ENCODE measurements around the gene BMAL1.

The BMAL1 gene

DNA sequence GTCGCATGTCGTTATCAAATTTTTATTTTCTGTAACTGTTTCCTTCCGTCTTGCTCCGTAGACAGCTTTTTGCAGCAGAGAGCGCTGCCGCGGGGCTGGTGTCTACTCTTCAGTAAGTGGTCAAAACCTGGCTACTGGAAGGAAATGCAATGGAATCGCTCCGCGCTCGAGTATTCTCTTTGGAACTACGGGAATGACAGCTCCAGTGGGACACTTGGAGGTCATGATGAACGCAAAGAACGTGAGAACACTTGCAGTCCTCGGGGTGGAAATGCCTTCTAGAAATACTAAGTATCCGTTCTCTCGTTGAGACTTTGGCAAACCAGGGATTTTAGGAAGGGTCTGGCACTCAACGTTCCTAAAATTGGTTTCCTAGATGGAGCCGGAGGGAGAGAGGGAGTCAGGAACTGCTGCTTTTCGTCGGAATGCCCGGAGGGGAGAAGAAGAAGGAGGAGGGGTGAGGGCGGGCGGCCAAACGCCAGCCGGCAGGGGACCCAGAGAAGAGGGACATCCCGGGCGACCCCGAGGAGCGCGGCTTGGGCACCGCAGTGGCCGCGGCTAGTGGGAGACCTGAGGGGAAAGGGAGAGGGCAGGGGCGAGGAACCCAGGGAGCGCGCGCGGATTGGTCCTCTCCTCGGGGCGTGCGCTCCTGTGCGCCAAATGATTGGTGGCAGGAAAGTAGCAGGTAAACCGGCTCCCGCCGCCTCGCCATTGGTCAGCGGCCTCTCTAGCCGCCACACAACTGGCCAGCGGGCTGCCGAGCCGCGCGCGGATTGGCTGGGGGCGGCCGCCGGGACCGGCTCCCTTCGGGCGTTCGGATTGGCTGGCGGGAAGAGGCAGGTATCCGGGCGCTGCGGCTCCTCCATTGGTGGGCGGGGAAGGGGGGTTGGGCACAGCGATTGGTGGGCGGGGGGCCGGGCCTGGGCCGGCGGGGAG is 490 bp upstream of the BMAL1 start:
- FAIRE-seq = peak; percentile 95
- peak; percentile 96 for DNase-seq (ENCODE audit: insufficient read length, low spot score)
- TF ChIP-seq PAX5 (IDR thresholded peaks at IDR 0.05; ENCODE audit: insufficient read depth, low read length, severe bottlenecking) (no peak), TAF1 (IDR thresholded peaks at IDR 0.05; ENCODE audit: low read depth, low read length) (no peak), SPI1 (IDR thresholded peaks at IDR 0.05; ENCODE audit: low read depth, low read length) (no peak), POLR2A (IDR thresholded peaks at IDR 0.05; ENCODE audit: low read depth, low read length) (no peak), POU2F2 (IDR thresholded peaks at IDR 0.05; ENCODE audit: low read depth, low read length) (no peak), POLR2AphosphoS5 (IDR thresholded peaks at IDR 0.05; ENCODE audit: low read depth, low read length) (no peak)

DNA sequence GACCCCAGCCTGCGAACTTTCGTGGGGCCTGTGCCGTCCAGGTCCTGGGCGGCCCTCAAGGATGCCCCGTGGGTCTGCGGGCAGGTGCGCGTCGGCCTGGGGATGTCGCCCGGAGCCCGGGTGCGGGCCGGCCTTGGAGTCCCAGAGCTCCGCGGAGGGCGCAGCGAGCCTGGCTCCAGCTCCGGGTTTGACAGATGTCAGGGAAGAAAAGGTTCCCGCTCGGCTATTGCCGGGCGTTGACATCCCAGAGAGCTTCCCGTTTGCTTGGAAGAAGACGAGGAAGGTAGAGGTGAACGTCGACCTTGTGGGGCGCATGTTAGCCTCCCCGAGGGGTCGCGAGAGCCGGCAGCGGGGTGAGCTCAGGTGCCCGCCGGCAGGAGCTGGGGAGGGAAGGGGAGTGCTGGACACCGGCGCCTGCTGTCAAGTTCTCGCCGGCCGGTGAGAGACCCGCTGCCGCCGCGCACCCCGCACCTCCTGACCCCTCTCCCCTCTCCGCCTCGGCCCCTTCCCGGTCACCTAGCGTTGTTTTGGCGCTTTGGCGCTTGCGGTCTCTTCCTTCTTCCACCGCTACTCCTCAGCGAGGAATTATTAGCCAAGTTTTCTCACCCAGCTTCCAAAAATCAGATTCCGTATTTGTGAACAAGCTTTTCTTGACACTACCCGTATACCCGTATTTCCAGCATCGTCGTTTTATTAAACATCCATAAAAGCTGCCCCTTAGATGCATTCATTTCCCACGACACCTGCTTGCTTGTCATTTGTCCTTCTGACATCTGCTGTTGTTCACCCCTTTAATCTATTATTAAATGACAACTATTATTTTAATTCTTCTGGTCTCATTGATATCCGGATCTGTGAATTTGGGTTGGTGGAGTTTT is 1.3 kb downstream of the BMAL1 start:
- peak; percentile 10 for DNase-seq (ENCODE audit: insufficient read length, low spot score)
- no peak for TF ChIP-seq PAX5 (IDR thresholded peaks at IDR 0.05; ENCODE audit: insufficient read depth, low read length, severe bottlenecking)
- no peak for TF ChIP-seq POU2F2 (IDR thresholded peaks at IDR 0.05; ENCODE audit: low read depth, low read length)
- TF ChIP-seq SPI1 (IDR thresholded peaks at IDR 0.05; ENCODE audit: low read depth, low read length) = no peak
- TF ChIP-seq POLR2A (IDR thresholded peaks at IDR 0.05; ENCODE audit: low read depth, low read length) = no peak
- TF ChIP-seq TAF1 (IDR thresholded peaks at IDR 0.05; ENCODE audit: low read depth, low read length) = no peak
- TF ChIP-seq POLR2AphosphoS5 (IDR thresholded peaks at IDR 0.05; ENCODE audit: low read depth, low read length) = no peak
- no peak for FAIRE-seq

DNA sequence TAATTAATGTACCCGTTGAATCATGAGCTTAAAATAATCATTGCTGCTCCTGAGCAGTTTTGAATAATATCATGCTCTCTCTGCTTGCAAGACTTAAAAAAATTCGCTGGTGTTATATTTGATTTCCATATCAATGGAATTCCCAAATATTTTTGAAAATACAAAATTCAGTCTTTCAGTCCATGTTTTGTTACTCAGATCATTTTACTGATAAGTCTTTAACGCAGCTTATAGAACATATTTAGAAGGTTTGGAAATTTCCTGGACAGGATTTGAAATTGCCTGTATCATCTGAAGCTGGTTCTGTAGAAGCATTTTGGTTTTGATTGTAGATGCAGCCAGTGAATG is 1.9 kb downstream of the BMAL1 start:
- no peak for DNase-seq (ENCODE audit: insufficient read length, low spot score)
- no peak for FAIRE-seq

DNA sequence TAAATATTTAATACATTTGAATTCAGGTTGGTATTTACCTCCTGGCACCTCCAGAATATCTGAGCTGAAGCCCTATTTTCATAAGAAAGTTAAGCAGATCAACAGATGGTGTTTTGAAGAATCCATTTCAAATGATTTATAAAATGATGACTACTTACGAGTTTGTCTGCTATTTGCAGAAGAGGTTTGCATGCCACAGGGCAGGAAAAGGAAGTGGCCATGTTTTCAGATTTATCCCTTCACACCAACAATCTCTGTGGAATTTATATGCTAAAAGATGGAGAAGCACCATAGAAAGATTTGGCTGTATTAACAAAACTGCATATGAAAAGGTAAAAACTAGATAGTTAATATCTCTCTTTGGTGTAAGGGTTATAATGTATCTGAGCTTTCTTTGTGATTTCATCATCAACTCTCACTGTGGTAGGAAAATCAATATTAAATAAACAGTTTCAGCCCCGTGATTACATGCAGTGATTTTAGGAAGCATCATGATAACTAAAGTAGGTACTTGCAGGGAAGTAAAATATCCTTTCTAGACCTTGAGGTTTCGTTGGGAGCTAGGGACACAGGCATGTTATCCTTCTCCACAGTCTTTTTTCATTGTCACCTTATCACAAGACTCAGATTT is 2.6 kb downstream of the BMAL1 start:
- peak; percentile 29; the same call in 1 of the 2 replicates for TF ChIP-seq SPI1 (IDR thresholded peaks at IDR 0.05; ENCODE audit: low read depth, low read length)
- TF ChIP-seq PAX5 (IDR thresholded peaks at IDR 0.05; ENCODE audit: insufficient read depth, low read length, severe bottlenecking) = no peak
- DNase-seq (ENCODE audit: insufficient read length, low spot score) = no peak
- FAIRE-seq = no peak

More for the DNA sequence above, 1.9 kb downstream of the BMAL1 start:
- TF ChIP-seq POLR2AphosphoS5 (IDR thresholded peaks at IDR 0.05; ENCODE audit: low read depth, low read length) = no peak
- TF ChIP-seq SPI1 (IDR thresholded peaks at IDR 0.05; ENCODE audit: low read depth, low read length) = no peak
- no peak for TF ChIP-seq PAX5 (IDR thresholded peaks at IDR 0.05; ENCODE audit: insufficient read depth, low read length, severe bottlenecking)
- TF ChIP-seq POU2F2 (IDR thresholded peaks at IDR 0.05; ENCODE audit: low read depth, low read length) = no peak
- TF ChIP-seq POLR2A (IDR thresholded peaks at IDR 0.05; ENCODE audit: low read depth, low read length) = no peak
- no peak for TF ChIP-seq TAF1 (IDR thresholded peaks at IDR 0.05; ENCODE audit: low read depth, low read length)

- FAIRE-seq (no peak), DNase-seq (ENCODE audit: insufficient read length, low spot score) (no peak)
- no peak for TF ChIP-seq POLR2AphosphoS5 (IDR thresholded peaks at IDR 0.05; ENCODE audit: low read depth, low read length)
- TF ChIP-seq TAF1 (IDR thresholded peaks at IDR 0.05; ENCODE audit: low read depth, low read length) = no peak
- TF ChIP-seq PAX5 (IDR thresholded peaks at IDR 0.05; ENCODE audit: insufficient read depth, low read length, severe bottlenecking) = no peak
- TF ChIP-seq SPI1 (IDR thresholded peaks at IDR 0.05; ENCODE audit: low read depth, low read length) = no peak
- TF ChIP-seq POU2F2 (IDR thresholded peaks at IDR 0.05; ENCODE audit: low read depth, low read length) = no peak
- no peak for TF ChIP-seq POLR2A (IDR thresholded peaks at IDR 0.05; ENCODE audit: low read depth, low read length)
These were observed 3.2 kb downstream of the BMAL1 start for GRCh38 chr11:13280777-13281176.

DNA sequence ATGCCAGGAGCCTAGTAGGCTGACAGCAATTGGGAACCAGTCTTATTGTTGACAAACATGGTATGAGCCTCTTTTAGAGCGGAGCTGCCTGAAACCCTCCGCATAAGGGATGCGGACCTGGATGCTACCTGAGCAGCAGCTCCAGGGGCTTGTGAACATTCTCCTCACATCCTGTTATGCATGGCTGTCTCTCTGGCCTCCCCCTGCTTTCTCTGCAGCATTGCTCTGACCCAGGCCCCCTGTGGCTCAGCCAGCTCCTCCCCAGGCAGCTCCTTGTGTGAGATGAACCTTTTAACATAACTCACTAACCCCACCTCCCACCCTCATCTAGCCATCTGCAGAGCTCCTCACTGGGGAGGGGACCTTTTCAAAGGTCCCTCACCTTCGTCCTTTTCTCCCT is 6.0 kb downstream of the BMAL1 start:
- no peak for FAIRE-seq
- TF ChIP-seq POLR2A (IDR thresholded peaks at IDR 0.05; ENCODE audit: low read depth, low read length) = no peak
- TF ChIP-seq POLR2AphosphoS5 (IDR thresholded peaks at IDR 0.05; ENCODE audit: low read depth, low read length) = no peak
- no peak for TF ChIP-seq POU2F2 (IDR thresholded peaks at IDR 0.05; ENCODE audit: low read depth, low read length)
- no peak for TF ChIP-seq SPI1 (IDR thresholded peaks at IDR 0.05; ENCODE audit: low read depth, low read length)
- no peak for TF ChIP-seq TAF1 (IDR thresholded peaks at IDR 0.05; ENCODE audit: low read depth, low read length)
- TF ChIP-seq PAX5 (IDR thresholded peaks at IDR 0.05; ENCODE audit: insufficient read depth, low read length, severe bottlenecking) = no peak
- no peak for DNase-seq (ENCODE audit: insufficient read length, low spot score)

GRCh38 chr11:13284776-13285588 is 7.4 kb downstream of the BMAL1 start:
- DNase-seq (ENCODE audit: insufficient read length, low spot score) (no peak), FAIRE-seq (no peak)
- TF ChIP-seq SPI1 (IDR thresholded peaks at IDR 0.05; ENCODE audit: low read depth, low read length) (no peak), POU2F2 (IDR thresholded peaks at IDR 0.05; ENCODE audit: low read depth, low read length) (no peak), PAX5 (IDR thresholded peaks at IDR 0.05; ENCODE audit: insufficient read depth, low read length, severe bottlenecking) (no peak), POLR2A (IDR thresholded peaks at IDR 0.05; ENCODE audit: low read depth, low read length) (no peak), TAF1 (IDR thresholded peaks at IDR 0.05; ENCODE audit: low read depth, low read length) (no peak), POLR2AphosphoS5 (IDR thresholded peaks at IDR 0.05; ENCODE audit: low read depth, low read length) (no peak)

DNA sequence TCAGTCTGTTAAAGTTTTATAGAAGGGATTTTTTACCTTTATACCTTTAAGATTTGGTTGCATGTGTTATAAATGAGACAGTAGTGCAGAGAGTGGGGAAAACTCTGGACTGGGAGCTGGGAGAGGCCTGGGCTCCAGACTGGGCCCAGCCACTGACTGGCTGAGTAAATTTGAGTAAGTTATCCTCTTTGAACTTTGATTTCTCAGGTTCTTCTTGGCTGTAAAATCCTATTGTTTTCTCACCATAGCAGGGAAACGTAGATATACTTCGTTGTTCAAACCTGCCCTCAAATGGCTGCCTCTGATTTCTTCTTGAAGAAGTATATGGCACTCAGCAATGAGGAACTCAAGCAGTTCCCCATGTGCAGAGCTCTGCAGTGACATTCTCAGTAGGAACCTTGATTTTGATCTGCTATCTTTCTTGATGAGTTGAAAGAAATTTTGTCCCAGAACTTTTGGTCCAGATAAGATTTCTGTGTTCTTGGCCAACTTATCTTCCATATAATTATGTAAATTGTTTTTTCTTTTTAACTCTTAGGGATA is 8.8 kb downstream of the BMAL1 start:
- TF ChIP-seq TAF1 (IDR thresholded peaks at IDR 0.05; ENCODE audit: low read depth, low read length) = no peak
- TF ChIP-seq POLR2AphosphoS5 (IDR thresholded peaks at IDR 0.05; ENCODE audit: low read depth, low read length) = no peak
- TF ChIP-seq POU2F2 (IDR thresholded peaks at IDR 0.05; ENCODE audit: low read depth, low read length) = no peak
- no peak for TF ChIP-seq PAX5 (IDR thresholded peaks at IDR 0.05; ENCODE audit: insufficient read depth, low read length, severe bottlenecking)
- TF ChIP-seq SPI1 (IDR thresholded peaks at IDR 0.05; ENCODE audit: low read depth, low read length) = no peak
- TF ChIP-seq POLR2A (IDR thresholded peaks at IDR 0.05; ENCODE audit: low read depth, low read length) = no peak
- DNase-seq (ENCODE audit: insufficient read length, low spot score) = no peak
- FAIRE-seq = no peak

All from GM12891 (cell line).